Renal cortex interstitium (tissue), 11 donors: ENCODE data around the gene GAREM2. TPM values are rescaled to one million over a fixed set of nuclear protein-coding genes. Genes with fewer than 3 reads are reported as not detected.

Source experiments
- DNase-seq, 11 donors: peaks; one replicate each; pipeline ENCODE4 v3.0.0-alpha.2; 2013; ENCODE audit warnings: low read depth in 9 of 11, low spot score in 4 of 11; ENCODE audit errors: extremely low read depth in 1 of 11
- polyA plus RNA-seq, 3 donors: library from polyadenylated mRNA; unstranded; fragments of 120-200 nt; gene quantifications; one replicate each; pipeline ENCODE4 v1.2.1, GENCODE V29; 2013; ENCODE audit not compliant: insufficient read length in 3 of 3

GAREM2 gene
- polyA plus RNA-seq, 3 donors, result 6.7 to 8.9 (median 7.5) TPM

DNA sequence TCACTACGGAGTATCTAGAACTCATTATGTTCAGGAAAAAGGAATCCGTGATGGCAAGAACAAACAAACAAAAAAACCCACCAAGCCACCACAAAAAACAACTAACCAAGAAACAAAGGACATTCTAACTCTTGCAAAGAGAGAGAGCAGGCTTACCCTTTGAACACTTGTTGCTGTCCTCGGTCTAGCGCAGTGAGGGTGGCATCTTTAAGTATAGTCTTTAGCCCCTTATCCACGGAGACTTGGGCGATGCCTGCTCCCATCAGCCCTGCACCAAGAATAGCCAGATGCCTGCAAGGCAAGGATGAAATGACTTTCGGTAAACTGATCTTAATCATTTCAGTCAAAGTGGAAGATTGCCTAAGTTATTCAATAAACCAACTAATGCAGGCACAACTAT, 31.0 kb downstream of the GAREM2 start:
- no peak for DNase-seq

DNA sequence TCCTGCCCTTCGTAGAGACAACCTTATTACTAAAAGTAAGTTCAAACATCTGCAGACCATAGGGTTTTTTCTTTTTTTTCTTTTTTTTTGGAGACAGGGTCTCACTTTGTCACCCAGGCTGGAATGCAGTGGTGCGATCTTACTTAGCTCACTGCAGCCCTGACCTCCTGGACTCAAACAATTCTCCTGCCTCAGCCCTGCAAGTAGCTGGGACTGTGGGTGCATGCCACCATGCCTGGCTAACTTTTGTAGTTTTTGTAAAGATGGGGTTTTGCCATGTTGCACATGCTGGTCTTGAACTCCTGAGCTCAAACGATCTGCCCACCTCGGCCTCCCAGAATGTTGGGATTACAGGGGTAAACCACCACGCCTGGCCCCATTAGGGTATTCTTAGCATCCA, 39.1 kb downstream of the GAREM2 start:
- DNase-seq, result no peak

DNA sequence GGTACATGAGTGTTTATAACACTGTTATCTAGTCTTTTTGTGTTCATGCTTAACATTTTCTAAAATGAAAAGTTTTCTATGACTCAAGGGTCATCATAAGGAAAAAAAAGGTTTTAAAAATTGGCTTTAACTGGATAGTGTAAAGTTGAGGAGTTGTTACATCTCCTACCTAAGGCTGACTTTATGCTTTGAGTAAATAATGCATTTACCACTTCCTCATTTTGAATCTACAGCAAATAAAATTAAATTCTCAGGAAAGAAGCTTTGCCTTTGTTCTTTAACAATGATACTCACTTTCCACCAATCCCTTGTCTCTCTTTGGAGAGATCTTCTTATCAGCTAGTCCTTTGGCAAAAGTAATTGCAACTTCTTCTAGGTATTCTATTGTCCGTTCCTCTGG, 41.9 kb downstream of the GAREM2 start:
- no peak for DNase-seq

DNA sequence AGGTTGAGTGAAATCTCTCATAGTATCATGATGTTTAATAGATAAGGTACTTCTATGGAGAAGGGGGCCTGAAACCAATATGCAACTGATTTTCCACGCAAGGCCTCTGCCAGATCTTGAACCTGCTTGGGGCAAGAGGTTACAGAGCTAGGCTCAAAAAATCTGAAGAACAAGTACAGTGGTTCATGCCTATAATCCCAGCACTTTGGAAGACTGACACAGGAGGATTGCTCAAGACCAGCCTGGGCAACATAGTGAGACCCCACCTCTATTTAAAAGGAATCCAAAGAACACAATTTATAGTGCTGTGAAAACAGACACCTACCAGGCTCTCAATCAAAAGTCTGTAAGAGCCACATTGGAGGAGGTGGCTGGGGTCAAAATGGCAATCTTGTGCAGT, 42.9 kb downstream of the GAREM2 start:
- no peak for DNase-seq

DNA sequence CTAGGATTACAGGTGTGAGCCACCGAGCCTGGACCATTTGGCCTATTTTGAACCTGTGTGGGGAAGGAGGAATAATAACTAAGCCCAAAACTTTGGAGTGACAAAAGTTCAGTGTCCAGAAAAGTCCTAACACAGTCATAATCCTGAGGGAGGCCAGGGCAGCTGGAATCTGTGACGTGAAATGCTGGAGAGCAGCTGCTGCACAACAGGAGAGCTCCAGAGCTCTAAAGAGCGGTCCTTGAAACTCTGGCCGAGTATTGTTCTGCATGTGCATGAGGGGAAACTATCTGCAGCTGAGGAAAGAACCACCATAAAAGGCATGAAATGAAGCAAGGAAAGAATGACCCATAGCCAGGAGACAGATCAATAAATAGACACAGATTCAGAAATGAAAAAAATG, 43.7 kb downstream of the GAREM2 start:
- no peak for DNase-seq

DNA sequence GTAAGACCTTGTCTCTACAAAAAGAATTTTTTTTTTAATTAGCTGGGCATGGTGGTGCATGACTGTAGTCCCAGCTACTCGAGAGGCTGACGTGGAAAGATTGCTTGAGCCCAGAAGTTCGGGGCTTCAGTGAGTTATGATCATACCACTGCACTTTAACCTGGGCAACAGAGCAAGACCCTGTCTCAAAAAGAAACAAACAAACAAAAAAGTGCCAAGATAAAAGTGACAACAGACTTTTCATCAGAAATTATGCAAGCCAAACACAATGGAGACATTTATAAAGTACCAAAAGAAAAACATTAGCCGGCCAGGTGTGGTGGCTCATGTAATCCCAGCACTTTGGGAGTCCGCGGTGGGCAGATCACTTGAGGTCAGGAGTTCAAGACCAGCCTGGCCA, 44.8 kb downstream of the GAREM2 start:
- DNase-seq, result no peak

DNA sequence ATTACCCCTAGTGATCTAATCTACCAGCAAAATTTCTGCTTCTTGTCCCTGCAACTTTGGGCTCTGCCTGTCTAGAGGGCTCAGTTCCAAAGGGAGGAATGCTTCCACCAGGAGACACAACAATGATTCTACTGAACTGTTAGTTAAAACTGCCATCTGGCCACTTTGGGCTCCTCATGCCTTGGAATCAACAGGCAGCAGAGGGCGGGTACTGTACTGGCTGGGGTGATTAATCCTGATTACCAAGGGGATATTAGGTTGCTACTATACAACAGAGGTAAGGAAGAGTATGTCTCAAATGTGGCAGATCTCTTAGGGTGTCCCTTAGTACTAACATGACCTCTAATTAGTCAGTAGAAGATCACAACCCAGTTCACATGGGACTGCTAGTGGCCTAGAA, 50.1 kb downstream of the GAREM2 start:
- no peak for DNase-seq

DNA sequence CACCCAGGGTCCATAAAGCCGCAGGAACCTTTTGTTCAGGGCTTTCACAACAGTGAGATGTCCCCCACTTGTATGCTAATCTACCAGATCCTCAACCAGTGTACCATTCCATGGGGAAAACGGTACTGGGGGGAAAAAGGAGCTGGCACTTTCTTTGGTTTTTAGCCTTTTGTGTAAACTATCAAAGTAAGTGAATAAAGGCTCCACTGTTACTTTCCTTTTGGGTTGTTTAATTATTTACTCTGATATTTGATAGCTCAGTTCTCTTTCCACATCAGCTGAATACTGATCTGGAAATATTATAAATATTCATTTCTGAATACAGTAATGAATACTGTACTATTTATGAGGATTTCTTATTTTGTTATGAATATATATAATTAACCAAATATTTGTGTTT, 51.2 kb downstream of the GAREM2 start:
- no peak for DNase-seq

DNA sequence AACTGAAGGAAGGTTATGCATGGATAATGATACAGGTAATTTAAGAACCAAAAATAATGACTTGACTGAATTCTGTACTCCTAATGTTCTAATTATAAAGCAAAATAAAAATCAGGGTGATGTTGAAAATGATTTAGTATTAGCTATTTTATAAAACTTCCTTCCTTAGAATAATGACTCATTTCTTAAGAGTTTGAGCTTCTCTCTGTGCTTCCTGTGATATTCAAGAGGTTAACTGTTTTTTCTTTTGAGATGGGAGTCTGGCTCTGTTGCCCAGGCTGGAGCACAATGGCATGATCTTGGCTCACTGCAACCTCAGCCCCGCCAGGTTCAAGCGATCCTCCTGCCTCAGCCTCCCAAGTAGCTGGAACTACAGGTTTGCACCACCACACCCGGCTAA, 56.7 kb downstream of the GAREM2 start:
- no peak for DNase-seq

DNA sequence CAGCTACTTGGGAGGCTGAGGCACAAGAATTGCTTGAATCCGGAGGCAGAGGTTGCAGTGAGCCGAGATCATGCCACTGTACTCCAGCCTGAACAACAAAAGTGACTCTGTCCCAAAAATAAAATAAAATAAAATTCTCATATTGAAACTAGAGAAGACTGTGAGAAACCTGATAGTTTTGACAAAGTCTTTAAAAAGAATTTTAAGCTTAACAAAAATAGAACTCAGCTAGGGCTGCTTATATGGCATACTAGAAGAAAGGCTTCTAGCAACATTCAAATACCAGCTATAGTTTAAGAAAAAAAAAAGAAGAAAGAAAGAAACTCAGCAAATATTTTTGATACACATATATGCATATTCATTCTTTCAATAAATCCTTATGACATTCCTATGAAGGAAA, 57.9 kb downstream of the GAREM2 start:
- DNase-seq, result no peak

DNA sequence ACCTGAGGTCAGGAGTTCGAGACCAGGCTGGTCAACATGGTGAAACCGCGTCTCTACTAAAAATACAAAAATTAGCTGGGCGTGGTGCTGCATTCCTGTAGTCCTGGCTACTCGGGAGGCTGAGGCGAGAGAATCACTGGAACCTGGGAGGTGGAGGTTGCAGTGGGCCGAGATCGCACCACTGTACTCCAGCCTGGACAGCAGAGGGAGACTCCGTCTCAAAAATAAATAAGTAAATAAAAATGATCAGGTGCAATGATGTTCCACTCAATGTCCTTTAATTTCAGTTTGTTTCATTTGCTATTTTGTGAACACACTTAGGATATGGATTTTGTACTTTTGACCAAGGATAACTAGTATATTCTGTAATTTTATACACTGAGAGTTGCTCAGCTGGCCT, 62.2 kb downstream of the GAREM2 start:
- DNase-seq, result no peak

DNA sequence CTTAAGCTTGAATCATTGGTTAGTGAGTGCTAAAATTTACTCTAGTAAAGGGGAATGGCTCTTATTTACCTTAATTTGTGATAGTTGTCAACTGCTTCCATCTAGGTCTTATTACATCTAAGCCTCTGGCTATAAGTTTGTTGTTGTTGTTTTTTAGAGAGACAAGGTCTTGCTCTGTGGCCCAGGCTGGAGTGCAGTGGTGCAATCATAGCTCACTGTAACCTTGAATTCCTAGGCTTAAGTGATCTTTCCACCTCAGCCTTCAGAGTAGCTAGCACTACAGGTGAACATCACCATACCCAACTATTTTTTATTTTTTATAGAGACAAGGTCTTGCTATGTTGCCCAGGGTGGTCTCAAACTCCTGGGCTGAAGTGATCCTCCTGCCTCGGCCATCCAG, 65.0 kb downstream of the GAREM2 start:
- DNase-seq, result no peak

DNA sequence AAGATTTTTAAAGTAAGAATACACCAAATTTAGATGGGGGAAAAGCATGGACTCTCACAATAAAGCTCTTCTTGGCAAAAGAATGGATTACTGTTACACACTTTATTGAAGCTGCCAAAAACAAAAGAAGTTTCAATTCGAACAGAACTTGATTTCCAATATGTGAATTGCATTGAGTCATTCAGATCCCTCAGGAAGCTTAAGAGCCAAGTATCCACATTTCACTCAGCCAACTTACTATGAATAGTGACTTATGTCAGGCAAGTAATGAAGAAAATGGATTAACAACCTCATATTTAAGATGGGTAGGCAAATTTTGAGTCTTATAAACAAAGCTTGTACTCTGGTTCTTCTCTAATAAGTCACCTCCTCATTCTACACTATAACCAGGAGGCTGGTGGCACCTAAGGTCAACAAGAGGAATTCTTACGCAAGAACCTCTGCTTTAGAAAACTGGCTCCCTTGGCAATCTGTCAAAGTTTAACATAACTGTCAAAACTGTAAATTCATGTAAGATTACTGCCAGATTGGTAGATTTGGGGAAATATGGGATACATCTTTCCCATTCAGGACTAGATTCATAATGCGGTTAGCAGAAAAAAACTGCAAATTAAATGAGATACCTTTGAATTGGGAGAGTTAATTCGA, 65.5 kb downstream of the GAREM2 start:
- no peak for DNase-seq

Other genes starting within 250 kb of the GAREM2 start
- 10 to 100 TPM; 14.7 to 21.9 (median 17.4) TPM for gene KIF3C, start 190.6 kb upstream of the GAREM2 start, polyA plus RNA-seq
- 100 to 1,000 TPM; 126 to 164 (median 145) TPM for gene RAB10, start 139.0 kb upstream of the GAREM2 start, polyA plus RNA-seq
- 100 to 1,000 TPM; 206 to 232 (median 215) TPM for gene HADHA, start 71.5 kb downstream of the GAREM2 start, polyA plus RNA-seq
- gene HADHB, start 71.9 kb downstream of the GAREM2 start, polyA plus RNA-seq, result 100 to 1,000 TPM; 153 to 168 (median 165) TPM
- 10 to 100 TPM; 21.4 to 24.5 (median 24.0) TPM for gene SELENOI, start 173.1 kb downstream of the GAREM2 start, polyA plus RNA-seq
- gene ADGRF3, start 173.7 kb downstream of the GAREM2 start, polyA plus RNA-seq, result 1 to 10 TPM; 2.4 to 3.3 (median 3.0) TPM
- 1 to 10 TPM; 1.6 to 4.6 (median 2.5) TPM for gene DRC1, start 228.8 kb downstream of the GAREM2 start, polyA plus RNA-seq